Left ventricle myocardium inferior (tissue), 1 donor: ENCODE measurements around the gene PLA2G4B. TPM values are rescaled to one million over a fixed set of nuclear protein-coding genes. Genes with fewer than 3 reads are reported as not detected.

Experiments
- DNase-seq: peaks from one replicate; pipeline ENCODE4 v3.0.0-alpha.2; 2020
- H3K27ac ChIP-seq: fragments of 200-600 bp; replicated peaks from 2 replicates; pipeline ENCODE4 v1.8.0; 2021
- H3K27me3 ChIP-seq: fragments of 200-600 bp; 2 replicates; pipeline ENCODE4 v1.8.0; 2021; ENCODE audit warnings: low read depth
- H3K36me3 ChIP-seq: fragments of 200-600 bp; 2 replicates; pipeline ENCODE4 v1.8.0; 2021
- H3K4me1 ChIP-seq: fragments of 200-600 bp; 2 replicates; pipeline ENCODE4 v1.8.0; 2021
- H3K4me3 ChIP-seq: fragments of 200-600 bp; 2 replicates; pipeline ENCODE4 v1.8.0; 2021; ENCODE audit warnings: mild to moderate bottlenecking, moderate library complexity
- H3K9me3 ChIP-seq: fragments of 200-600 bp; replicated peaks from 2 replicates; pipeline ENCODE4 v1.8.0; 2021
- intact Hi-C: fragments of 100-400 bp; cut with micrococcal nuclease; formaldehyde crosslinking; loops from one replicate; pipeline ENCODE4 v1.11.0; 2022
- total RNA-seq: library from RNA; stranded (reverse); fragmentation: NEBNext Ultra II Directional; extraction: Animal tissue kit (Norgen Biotek cat#: 25700); gene quantifications from one replicate; pipeline ENCODE4 v1.2.1, GENCODE V29; 2021
- TF ChIP-seq, protein P1 (sequence below): fragments of 200-600 bp; IDR thresholded peaks from 2 replicates; pipeline ENCODE4 v1.8.0; 2021; ENCODE audit warnings: antibody characterized with exemption, mild to moderate bottlenecking, borderline replicate concordance
- donor health status: DM: no; HTN: yes; CAD: no; lungs with severe emphysema.

Gene PLA2G4B
- total RNA-seq, 1 donor from 2014 or later = 3.8 TPM

DNA sequence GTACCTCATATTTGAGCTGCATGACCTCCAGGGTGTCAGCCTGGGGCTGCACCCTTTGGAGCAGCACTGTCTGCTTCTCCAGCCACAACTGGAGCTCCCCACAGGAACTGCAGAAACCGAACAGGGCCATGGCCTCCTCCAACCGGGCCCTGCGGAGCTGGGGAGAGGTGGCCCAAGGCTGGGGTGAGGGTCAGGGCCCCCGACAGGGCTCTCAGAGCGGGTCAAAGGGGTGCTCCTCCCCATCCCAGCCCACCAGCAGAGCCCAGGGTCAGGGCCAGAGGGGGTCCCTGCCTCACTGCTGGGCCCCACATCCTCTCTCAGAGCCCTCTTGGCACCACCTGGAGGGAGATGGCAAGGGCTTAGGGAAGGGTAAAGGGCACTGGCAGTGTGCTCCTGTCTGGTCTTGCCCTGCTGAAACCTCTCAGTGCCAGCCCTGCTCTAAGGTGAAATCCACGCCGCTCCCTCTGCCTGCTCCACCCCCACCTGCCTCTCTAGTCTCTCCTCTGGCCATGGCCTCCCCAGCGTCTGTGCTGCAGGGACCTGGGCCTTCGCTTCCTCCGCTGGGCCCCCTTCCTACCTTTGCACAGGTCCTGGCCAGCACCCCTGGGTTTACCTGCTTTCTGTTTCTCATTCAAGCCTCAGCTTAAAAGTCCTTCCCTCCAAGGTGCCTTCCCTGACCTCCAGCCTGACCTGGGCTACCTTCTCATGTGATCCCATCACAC, 41.7 kb downstream of the PLA2G4B start:
- Histone ChIP-seq H3K4me3 (no peak overlapping the region), H3K27ac (no peak overlapping the region), H3K9me3 (no peaks in the 10 kb centered on the region), H3K27me3 (peaks cover 27% of the 10 kb centered on the region), H3K36me3 (no peaks in the 10 kb centered on the region), H3K4me1 (peaks cover 34% of the 10 kb centered on the region)
- TF ChIP-seq, protein P1, sequence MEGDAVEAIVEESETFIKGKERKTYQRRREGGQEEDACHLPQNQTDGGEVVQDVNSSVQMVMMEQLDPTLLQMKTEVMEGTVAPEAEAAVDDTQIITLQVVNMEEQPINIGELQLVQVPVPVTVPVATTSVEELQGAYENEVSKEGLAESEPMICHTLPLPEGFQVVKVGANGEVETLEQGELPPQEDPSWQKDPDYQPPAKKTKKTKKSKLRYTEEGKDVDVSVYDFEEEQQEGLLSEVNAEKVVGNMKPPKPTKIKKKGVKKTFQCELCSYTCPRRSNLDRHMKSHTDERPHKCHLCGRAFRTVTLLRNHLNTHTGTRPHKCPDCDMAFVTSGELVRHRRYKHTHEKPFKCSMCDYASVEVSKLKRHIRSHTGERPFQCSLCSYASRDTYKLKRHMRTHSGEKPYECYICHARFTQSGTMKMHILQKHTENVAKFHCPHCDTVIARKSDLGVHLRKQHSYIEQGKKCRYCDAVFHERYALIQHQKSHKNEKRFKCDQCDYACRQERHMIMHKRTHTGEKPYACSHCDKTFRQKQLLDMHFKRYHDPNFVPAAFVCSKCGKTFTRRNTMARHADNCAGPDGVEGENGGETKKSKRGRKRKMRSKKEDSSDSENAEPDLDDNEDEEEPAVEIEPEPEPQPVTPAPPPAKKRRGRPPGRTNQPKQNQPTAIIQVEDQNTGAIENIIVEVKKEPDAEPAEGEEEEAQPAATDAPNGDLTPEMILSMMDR = no peak
- no peak for DNase-seq
- intact Hi-C loops = no loop called here

DNA sequence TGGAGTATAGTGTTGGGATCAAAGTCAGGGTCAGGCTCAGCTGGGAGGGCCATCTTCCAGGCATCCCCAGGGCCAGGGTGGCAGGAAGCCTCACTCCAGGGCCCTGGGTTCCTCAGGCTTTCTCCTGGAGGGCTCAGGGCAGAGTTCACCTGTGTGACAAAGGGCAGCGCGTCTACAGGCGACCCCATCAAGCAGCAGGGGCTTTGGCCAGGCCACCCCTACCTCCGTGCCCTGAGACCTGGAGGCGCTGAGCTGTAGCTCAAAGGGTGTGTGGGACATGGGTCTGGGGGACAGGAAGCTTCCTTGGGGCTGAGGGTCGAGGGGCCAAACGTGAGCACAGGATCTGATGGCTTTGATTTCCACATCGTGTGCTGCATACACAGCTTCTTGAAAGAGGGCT, 42.4 kb downstream of the PLA2G4B start:
- intact Hi-C loops = no loop called here
- H3K27me3 ChIP-seq = peaks cover 27% of the 10 kb centered on the region
- H3K36me3 ChIP-seq = no peaks in the 10 kb centered on the region
- H3K4me1 ChIP-seq = peaks cover 34% of the 10 kb centered on the region
- H3K27ac ChIP-seq = peak overlapping the region; percentile 79
- no peaks in the 10 kb centered on the region for H3K9me3 ChIP-seq
- no peak overlapping the region for H3K4me3 ChIP-seq
- DNase-seq = no peak
- TF ChIP-seq, protein P1 = no peak

DNA sequence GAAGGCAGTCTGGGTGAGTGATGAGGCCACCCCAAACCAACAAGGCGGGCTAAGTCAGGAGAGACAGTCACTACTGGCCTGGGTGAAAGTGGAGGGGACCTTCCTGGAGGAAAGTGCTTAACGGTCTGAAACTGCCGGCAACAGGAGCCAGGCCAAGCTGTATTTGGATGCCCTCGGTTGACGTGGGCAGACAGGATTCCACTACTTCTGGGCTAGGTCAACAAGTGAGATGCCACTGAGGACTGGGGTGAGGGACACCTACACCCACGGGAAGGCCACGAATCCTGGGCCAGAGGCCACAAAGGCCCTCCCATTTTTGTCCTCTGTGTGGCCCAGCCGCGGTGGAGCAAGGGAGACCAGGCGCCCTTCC, 42.9 kb downstream of the PLA2G4B start:
- H3K36me3 ChIP-seq = no peaks in the 10 kb centered on the region
- peak overlapping the region; percentile 79 for H3K27ac ChIP-seq
- H3K27me3 ChIP-seq = peaks cover 27% of the 10 kb centered on the region
- H3K4me1 ChIP-seq = peaks cover 34% of the 10 kb centered on the region
- peak overlapping the region; percentile 59 for H3K4me3 ChIP-seq
- intact Hi-C loops = no loop called here
- TF ChIP-seq, protein P1 = no peak
- no peak for DNase-seq
- no peaks in the 10 kb centered on the region for H3K9me3 ChIP-seq

DNA sequence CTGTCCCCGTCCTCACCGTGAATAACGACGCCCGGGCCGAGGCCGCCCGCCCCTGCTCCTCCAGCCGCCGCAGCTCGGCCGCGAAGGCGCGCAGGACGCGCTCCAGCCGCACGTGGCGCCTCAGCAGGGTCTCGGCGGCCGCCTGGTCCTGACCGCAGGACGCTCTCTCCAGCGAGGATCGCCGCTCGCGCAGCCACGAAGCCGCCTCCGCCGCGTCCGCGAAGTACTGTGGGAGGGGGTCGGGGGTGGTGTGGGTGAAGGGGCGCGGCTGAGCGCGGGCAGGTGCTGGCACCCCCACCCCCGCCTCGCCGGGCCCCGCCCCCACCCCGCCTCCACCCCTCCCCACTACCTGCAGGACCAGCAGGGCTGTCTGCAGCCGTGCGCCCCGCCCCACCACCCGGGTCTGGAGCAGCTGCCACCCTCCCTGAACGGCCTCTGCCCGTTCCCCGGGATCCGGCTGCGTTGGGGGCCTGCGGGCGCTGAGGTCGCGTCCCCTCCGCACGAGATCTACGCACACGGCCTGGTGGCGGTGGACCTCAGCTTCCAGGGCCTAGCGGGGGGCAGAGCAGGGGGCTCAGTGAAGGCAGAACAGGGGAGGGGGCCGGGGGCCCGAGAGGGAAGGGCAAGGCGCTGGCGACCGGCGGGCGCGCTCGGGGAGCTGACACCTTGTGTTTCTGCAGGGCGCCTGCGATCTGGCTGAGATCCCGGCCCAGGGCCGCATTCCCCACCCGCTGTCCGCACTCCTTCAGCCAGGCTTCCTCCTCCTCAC, 43.5 kb downstream of the PLA2G4B start:
- Histone ChIP-seq H3K27ac (peak overlapping the region; percentile 79), H3K27me3 (peaks cover 27% of the 10 kb centered on the region), H3K4me1 (peaks cover 34% of the 10 kb centered on the region), H3K4me3 (peak overlapping the region; percentile 59), H3K36me3 (no peaks in the 10 kb centered on the region), H3K9me3 (no peaks in the 10 kb centered on the region)
- TF ChIP-seq, protein P1 = no peak
- intact Hi-C loops = no loop called here
- DNase-seq = no peak

DNA sequence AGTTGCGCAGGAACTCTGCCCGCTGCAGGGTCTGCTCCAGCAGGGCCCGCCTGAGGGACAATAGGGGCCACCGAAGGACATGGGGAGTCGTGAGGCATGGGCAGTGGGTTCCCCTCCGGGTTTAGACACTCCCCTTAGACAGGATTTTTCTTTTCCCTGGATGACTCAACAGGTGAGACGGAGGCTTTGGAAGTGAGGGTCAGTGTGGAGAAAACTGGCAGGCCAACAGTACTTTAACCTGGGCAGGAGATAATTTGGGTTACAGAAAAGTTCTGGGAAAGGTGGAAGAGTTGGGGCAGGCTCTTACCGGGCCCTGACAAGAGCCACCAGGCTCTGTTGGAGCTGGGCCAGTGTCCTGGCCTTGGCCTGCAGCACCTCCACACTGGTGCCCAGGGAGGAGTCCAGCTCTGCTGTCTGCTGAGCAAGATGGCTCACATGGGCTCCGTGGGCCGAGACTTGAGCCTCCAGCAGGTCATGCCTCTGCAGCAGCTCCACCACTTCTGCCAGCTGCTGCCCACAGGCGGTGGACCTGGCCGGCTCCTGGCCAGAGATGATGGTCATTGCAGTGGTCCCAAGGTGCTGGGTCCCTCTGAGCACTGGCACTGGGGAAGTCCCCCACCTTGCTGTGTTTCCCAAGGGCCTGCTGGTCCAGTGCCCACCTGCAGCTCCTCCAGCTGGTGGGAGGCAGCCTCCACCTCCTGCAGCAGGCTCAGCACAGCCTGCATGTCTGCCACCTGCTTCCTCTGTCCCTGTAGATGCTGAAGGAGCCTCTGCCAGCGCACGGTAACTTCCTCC, 44.2 kb downstream of the PLA2G4B start:
- Histone ChIP-seq H3K4me3 (peak overlapping the region; percentile 59), H3K27me3 (peaks cover 27% of the 10 kb centered on the region), H3K36me3 (no peaks in the 10 kb centered on the region), H3K9me3 (no peaks in the 10 kb centered on the region), H3K4me1 (peaks cover 32% of the 10 kb centered on the region), H3K27ac (peak overlapping the region; percentile 79)
- TF ChIP-seq, protein P1 = no peak
- DNase-seq = no peak
- intact Hi-C loops = no loop called here
